SH-SY5Y (cell line): Measurements from ENCODE around the gene VSX1.

Experiments used
- GATA2 ChIP-seq: IDR thresholded peaks from 2 replicates; pipeline ENCODE4 v1.6.1; 2011; ENCODE audit warnings: mild to moderate bottlenecking, low read depth, low read length
- GATA3 ChIP-seq: IDR thresholded peaks from 2 replicates; pipeline ENCODE4 v1.6.1; 2011; ENCODE audit warnings: low read depth, mild to moderate bottlenecking, low read length, moderate library complexity

GRCh38 chr20:25049261-25050060 is 32.5 kb downstream of the VSX1 start:
- TF ChIP-seq GATA2, result no peak
- TF ChIP-seq GATA3, result no peak
